Neural crest cell (in vitro differentiated cells): Measurements from ENCODE around the gene AATK. TPM values are rescaled to one million over a fixed set of nuclear protein-coding genes. Genes with fewer than 3 reads are reported as not detected.

Experiments used
- DNase-seq: peaks from one replicate; pipeline ENCODE4 v3.0.0; 2021; ENCODE audit warnings: low read depth, mixed read lengths, low spot score
- H3K27ac Mint-ChIP-seq: one replicate; pipeline ENCODE4 v1.8.0; 2021; ENCODE audit warnings: mild to moderate bottlenecking, mixed read lengths; ENCODE audit not compliant: unreplicated experiment
- H3K27me3 Mint-ChIP-seq: 2 replicates; pipeline ENCODE4 v1.8.0; 2021; ENCODE audit warnings: low read depth, mild to moderate bottlenecking, mixed read lengths
- H3K36me3 Mint-ChIP-seq: 2 replicates; pipeline ENCODE4 v1.8.0; 2021; ENCODE audit warnings: low read depth, mild to moderate bottlenecking, mixed read lengths
- H3K4me1 Mint-ChIP-seq: 2 replicates; pipeline ENCODE4 v1.8.0; 2021; ENCODE audit warnings: mixed read lengths
- H3K4me3 Mint-ChIP-seq: one replicate; pipeline ENCODE4 v1.8.0; 2021; ENCODE audit warnings: mild to moderate bottlenecking, mixed read lengths
- H3K9me3 Mint-ChIP-seq: 2 replicates; pipeline ENCODE4 v1.8.0; 2021; ENCODE audit warnings: mixed read lengths
- CTCF ChIP-seq: fragments of 200-600 bp; sonication (generic); conservative IDR thresholded peaks from 2 replicates; pipeline ENCODE4 v1.5.0; 2021; ENCODE audit warnings: antibody characterized with exemption, mild to moderate bottlenecking
- total RNA-seq: library from RNA; stranded (reverse); gene quantifications from 2 replicates; pipeline ENCODE4 v1.2.1, GENCODE V29; 2021

AATK gene
- total RNA-seq, 1 donor from 2014 or later: 6.0 TPM

GRCh38 chr17:81164371-81165245, 1.4 kb downstream of the AATK start:
- H3K4me3 Mint-ChIP-seq: peak overlapping the region; percentile 62
- no peaks in the 10 kb centered on the region for H3K36me3 Mint-ChIP-seq
- DNase-seq: no peak
- no peaks in the 10 kb centered on the region for H3K9me3 Mint-ChIP-seq
- H3K27ac Mint-ChIP-seq: no peak overlapping the region
- H3K27me3 Mint-ChIP-seq: peaks cover 2% of the 10 kb centered on the region
- no peaks in the 10 kb centered on the region for H3K4me1 Mint-ChIP-seq
- TF ChIP-seq CTCF: no peak

GRCh38 chr17:81163703-81164370, 2.2 kb downstream of the AATK start:
- DNase-seq: no peak
- peak overlapping the region; percentile 48 for H3K4me3 Mint-ChIP-seq
- no peaks in the 10 kb centered on the region for H3K36me3 Mint-ChIP-seq
- no peak for TF ChIP-seq CTCF
- peaks cover 2% of the 10 kb centered on the region for H3K27me3 Mint-ChIP-seq
- no peaks in the 10 kb centered on the region for H3K4me1 Mint-ChIP-seq
- no peaks in the 10 kb centered on the region for H3K9me3 Mint-ChIP-seq
- H3K27ac Mint-ChIP-seq: no peak overlapping the region

GRCh38 chr17:81163051-81163695, 2.8 kb downstream of the AATK start:
- Mint-ChIP-seq H3K27me3 (peaks cover 2% of the 10 kb centered on the region), H3K4me1 (no peaks in the 10 kb centered on the region), H3K36me3 (no peaks in the 10 kb centered on the region), H3K4me3 (no peak overlapping the region), H3K9me3 (no peaks in the 10 kb centered on the region), H3K27ac (no peak overlapping the region)
- no peak for DNase-seq
- no peak for TF ChIP-seq CTCF

- TF ChIP-seq CTCF: no peak
- Mint-ChIP-seq H3K27ac (no peak overlapping the region), H3K36me3 (no peaks in the 10 kb centered on the region), H3K9me3 (no peaks in the 10 kb centered on the region), H3K27me3 (peaks cover 2% of the 10 kb centered on the region), H3K4me1 (no peaks in the 10 kb centered on the region), H3K4me3 (no peak overlapping the region)
- DNase-seq: no peak
These were observed 3.5 kb downstream of the AATK start for GRCh38 chr17:81162491-81162890.

- Mint-ChIP-seq H3K36me3 (no peaks in the 10 kb centered on the region), H3K4me3 (no peak overlapping the region), H3K27me3 (no peaks in the 10 kb centered on the region), H3K4me1 (no peaks in the 10 kb centered on the region), H3K27ac (no peak overlapping the region), H3K9me3 (no peaks in the 10 kb centered on the region)
- DNase-seq: no peak
- TF ChIP-seq CTCF: no peak
These were observed 4.0 kb downstream of the AATK start for GRCh38 chr17:81161972-81162371.
